Mesothelial cell of epicardium (in vitro differentiated cells): Measurements from ENCODE around the gene CDKL4. TPM values are rescaled to one million over a fixed set of nuclear protein-coding genes. Genes with fewer than 3 reads are reported as not detected.

Experiments used
- DNase-seq, 2 experiments: peaks; one replicate each; pipeline ENCODE4 v3.0.0; 2021; ENCODE audit warnings: low spot score in 2 of 2; ENCODE audit not compliant: unreplicated experiment in 2 of 2
- H3K27ac Mint-ChIP-seq: 2 replicates; pipeline ENCODE4 v1.8.0; 2021; ENCODE audit warnings: mixed read lengths
- H3K27me3 Mint-ChIP-seq: 2 replicates; pipeline ENCODE4 v1.8.0; 2021; ENCODE audit warnings: low read depth, mixed read lengths
- H3K36me3 Mint-ChIP-seq: 2 replicates; pipeline ENCODE4 v1.8.0; 2021; ENCODE audit warnings: mixed read lengths
- H3K4me1 Mint-ChIP-seq: 2 replicates; pipeline ENCODE4 v1.8.0; 2021; ENCODE audit warnings: mixed read lengths
- H3K4me3 Mint-ChIP-seq: 2 replicates; pipeline ENCODE4 v1.8.0; 2021; ENCODE audit warnings: mild to moderate bottlenecking, moderate library complexity, mixed read lengths
- H3K9me3 Mint-ChIP-seq: 2 replicates; pipeline ENCODE4 v1.8.0; 2021; ENCODE audit warnings: mixed read lengths
- total RNA-seq: library from RNA; stranded (reverse); gene quantifications from 3 replicates; pipeline ENCODE4 v1.2.1, GENCODE V29; 2021
- TF ChIP-seq, protein P1 (sequence below): fragments of 200-600 bp; sonication (generic); IDR thresholded peaks from one replicate; pipeline ENCODE4 v1.5.0; 2021; ENCODE audit warnings: antibody characterized with exemption; ENCODE audit not compliant: unreplicated experiment

CDKL4 gene
- total RNA-seq, 1 donor from 2014 or later, result 1.5 TPM

DNA sequence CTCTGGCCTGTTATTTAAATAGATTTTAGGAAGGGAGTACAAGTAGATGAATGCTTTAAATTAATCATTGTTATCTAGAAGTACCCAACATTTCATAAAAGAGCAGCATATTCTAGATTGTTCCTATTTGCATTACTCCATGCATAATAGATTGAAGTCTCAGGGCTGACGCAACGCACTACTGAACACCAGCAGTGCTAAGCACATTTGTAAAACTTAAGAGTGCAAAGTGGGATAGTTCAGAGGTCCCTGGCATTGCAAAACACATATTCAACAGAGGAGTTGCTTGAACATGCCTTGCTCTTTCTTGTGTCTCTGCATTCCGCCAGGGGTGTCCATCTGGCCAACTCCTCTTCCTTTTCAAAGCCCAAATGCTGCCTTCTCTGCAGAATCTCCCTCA is 22.3 kb downstream of the CDKL4 start:
- Mint-ChIP-seq H3K4me1 (no peaks in the 10 kb centered on the region), H3K4me3 (no peak overlapping the region), H3K27me3 (no peaks in the 10 kb centered on the region), H3K36me3 (no peaks in the 10 kb centered on the region), H3K9me3 (peaks cover 3% of the 10 kb centered on the region), H3K27ac (no peak overlapping the region)
- TF ChIP-seq, protein P1, sequence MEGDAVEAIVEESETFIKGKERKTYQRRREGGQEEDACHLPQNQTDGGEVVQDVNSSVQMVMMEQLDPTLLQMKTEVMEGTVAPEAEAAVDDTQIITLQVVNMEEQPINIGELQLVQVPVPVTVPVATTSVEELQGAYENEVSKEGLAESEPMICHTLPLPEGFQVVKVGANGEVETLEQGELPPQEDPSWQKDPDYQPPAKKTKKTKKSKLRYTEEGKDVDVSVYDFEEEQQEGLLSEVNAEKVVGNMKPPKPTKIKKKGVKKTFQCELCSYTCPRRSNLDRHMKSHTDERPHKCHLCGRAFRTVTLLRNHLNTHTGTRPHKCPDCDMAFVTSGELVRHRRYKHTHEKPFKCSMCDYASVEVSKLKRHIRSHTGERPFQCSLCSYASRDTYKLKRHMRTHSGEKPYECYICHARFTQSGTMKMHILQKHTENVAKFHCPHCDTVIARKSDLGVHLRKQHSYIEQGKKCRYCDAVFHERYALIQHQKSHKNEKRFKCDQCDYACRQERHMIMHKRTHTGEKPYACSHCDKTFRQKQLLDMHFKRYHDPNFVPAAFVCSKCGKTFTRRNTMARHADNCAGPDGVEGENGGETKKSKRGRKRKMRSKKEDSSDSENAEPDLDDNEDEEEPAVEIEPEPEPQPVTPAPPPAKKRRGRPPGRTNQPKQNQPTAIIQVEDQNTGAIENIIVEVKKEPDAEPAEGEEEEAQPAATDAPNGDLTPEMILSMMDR, result no peak
- no peak for DNase-seq

DNA sequence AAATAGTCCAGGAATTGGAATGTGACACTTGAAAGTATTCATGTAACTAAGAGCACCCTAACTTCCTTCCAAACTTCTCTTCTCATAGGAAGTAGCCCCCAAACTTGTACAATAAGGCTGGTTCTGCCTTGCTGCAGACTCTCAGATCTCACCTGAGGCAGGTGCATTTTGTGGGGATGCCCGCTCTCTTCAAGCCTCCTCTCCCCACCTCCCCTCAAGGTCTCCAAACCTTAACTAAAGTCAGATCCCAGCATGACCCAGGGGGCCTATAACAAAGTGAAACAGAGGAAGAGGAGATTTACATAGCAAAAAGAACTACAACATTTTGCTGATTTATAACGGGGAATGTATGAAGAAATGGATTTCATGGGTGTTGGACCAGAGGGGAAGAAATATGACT is 23.6 kb downstream of the CDKL4 start:
- Mint-ChIP-seq H3K27me3 (no peaks in the 10 kb centered on the region), H3K27ac (no peak overlapping the region), H3K9me3 (peaks cover 3% of the 10 kb centered on the region), H3K36me3 (no peaks in the 10 kb centered on the region), H3K4me1 (no peaks in the 10 kb centered on the region), H3K4me3 (no peak overlapping the region)
- no peak for DNase-seq
- TF ChIP-seq, protein P1, result no peak

DNA sequence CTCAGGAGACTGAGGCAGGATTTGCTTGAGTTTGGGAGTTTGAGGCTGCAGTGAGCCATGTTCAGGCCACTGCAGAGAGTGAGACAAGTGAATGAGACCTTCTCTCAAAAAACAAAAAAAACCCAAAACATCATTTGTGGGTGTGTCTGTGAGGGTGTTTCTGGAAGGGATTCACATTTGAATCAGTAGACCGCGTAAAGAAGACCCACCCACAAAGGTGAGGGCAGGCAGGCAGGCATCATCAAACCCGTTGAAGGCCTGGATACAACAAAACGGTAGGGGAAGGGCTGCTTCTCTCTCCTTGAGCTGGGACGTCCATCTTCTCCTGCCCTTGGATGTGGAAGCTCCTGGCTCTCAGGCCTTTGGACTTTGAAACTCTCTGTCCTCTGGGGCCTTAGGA is 25.4 kb downstream of the CDKL4 start:
- peaks cover 3% of the 10 kb centered on the region for H3K9me3 Mint-ChIP-seq
- no peaks in the 10 kb centered on the region for H3K27me3 Mint-ChIP-seq
- no peak overlapping the region for H3K27ac Mint-ChIP-seq
- no peak for DNase-seq
- no peaks in the 10 kb centered on the region for H3K36me3 Mint-ChIP-seq
- H3K4me3 Mint-ChIP-seq, result no peak overlapping the region
- no peaks in the 10 kb centered on the region for H3K4me1 Mint-ChIP-seq
- TF ChIP-seq, protein P1, result no peak

DNA sequence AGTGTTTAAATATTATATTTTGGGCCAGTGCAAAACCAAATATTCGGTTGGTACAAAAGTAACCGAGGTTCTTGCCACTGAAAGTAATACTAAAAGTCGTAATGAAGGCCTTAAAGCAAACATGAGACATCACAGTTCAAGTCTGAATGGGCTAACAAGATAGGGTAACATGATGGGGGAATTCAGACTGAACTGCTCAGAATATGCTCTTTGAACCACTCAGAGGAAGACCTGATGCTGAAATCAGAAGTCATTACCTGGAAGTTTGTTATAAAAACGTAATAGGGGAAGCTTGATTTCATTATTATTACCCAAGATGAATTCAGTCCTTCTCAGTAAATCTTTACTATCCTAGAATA is 26.6 kb downstream of the CDKL4 start:
- peaks cover 3% of the 10 kb centered on the region for H3K36me3 Mint-ChIP-seq
- no peaks in the 10 kb centered on the region for H3K4me1 Mint-ChIP-seq
- peaks cover 3% of the 10 kb centered on the region for H3K9me3 Mint-ChIP-seq
- no peak overlapping the region for H3K27ac Mint-ChIP-seq
- H3K27me3 Mint-ChIP-seq, result no peaks in the 10 kb centered on the region
- TF ChIP-seq, protein P1, result no peak
- no peak for DNase-seq
- no peak overlapping the region for H3K4me3 Mint-ChIP-seq

DNA sequence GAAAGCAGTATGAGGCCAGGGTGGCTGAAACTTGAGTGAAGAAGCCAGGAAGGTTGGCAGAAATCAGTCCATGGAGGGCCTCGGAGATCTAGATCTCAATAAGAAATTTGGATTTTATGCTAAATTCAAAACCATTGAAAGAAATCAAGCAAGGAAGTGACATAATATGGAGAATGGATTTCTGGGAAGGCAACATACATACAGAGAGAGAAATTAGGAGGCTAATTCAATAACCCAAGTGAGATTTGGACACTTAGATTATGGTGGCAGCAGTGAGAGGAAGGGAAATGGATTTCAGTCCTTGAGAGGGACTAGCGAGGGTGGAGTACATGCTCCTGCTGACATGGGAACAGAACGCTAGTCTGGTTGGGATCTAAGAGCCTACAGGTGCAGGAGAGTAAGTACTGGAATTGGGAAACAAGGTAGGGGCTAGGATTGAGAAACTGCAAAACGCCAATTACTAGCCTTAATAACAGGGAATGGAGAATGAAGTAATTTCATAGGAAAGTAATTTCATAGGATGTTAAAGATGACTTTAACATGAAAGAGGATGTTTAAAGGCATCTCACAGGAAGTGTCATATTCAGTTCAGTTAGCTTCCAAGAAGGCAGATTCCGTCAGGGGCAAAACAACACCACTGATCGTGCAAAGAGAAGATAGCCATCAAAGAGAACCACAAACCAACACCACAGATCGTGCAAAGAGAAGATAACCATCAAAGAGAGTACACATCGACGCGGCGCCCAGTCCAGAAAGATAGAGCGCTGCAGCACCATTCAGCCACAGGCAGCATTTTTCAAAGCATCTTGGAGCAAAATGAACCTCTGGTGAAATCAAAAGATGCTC is 27.2 kb downstream of the CDKL4 start:
- TF ChIP-seq, protein P1, result no peak
- Mint-ChIP-seq H3K36me3 (peaks cover 3% of the 10 kb centered on the region), H3K27ac (no peak overlapping the region), H3K4me3 (no peak overlapping the region), H3K9me3 (no peaks in the 10 kb centered on the region), H3K27me3 (no peaks in the 10 kb centered on the region), H3K4me1 (no peaks in the 10 kb centered on the region)
- DNase-seq, result no peak
